ENCODE data around the gene TBX18.

TBX18 gene

GRCh38 chr6:84667252-84668213, 96.9 kb downstream of the TBX18 start:
- DNase-seq = no peak

GRCh38 chr6:84665401-84665800, 99.0 kb downstream of the TBX18 start:
- DNase-seq = no peak

- no peak for DNase-seq
These were observed 100.5 kb downstream of the TBX18 start for GRCh38 chr6:84663866-84664265.

GRCh38 chr6:84657486-84657885, 106.9 kb downstream of the TBX18 start:
- no peak for DNase-seq

GRCh38 chr6:84657025-84657424, 107.4 kb downstream of the TBX18 start:
- no peak for DNase-seq

- no peak for DNase-seq
These were observed 111.3 kb downstream of the TBX18 start for GRCh38 chr6:84653027-84653551.

- no peak for DNase-seq
These were observed 111.9 kb downstream of the TBX18 start for GRCh38 chr6:84652356-84653026.

- DNase-seq = no peak
These were observed 112.8 kb downstream of the TBX18 start for GRCh38 chr6:84651583-84651982.

GRCh38 chr6:84648444-84648843, 116.0 kb downstream of the TBX18 start:
- no peak for DNase-seq

GRCh38 chr6:84645563-84646266, 118.7 kb downstream of the TBX18 start:
- no peak for DNase-seq

- DNase-seq = no peak
These were observed 119.4 kb downstream of the TBX18 start for GRCh38 chr6:84645000-84645399.

GRCh38 chr6:84643778-84644177, 120.6 kb downstream of the TBX18 start:
- DNase-seq = no peak

GRCh38 chr6:84641076-84641475, 123.3 kb downstream of the TBX18 start:
- DNase-seq = no peak

GRCh38 chr6:84639396-84639795, 125.0 kb downstream of the TBX18 start:
- DNase-seq = no peak

GRCh38 chr6:84638286-84638685, 126.1 kb downstream of the TBX18 start:
- no peak for DNase-seq
